GM19238 (cell line): Measurements from ENCODE around the gene KIAA1217.

Experiments used
- DNase-seq: peaks from one replicate; pipeline ENCODE4 v3.0.0; 2011; ENCODE audit warnings: low spot score; ENCODE audit not compliant: insufficient read length

KIAA1217 gene

DNA sequence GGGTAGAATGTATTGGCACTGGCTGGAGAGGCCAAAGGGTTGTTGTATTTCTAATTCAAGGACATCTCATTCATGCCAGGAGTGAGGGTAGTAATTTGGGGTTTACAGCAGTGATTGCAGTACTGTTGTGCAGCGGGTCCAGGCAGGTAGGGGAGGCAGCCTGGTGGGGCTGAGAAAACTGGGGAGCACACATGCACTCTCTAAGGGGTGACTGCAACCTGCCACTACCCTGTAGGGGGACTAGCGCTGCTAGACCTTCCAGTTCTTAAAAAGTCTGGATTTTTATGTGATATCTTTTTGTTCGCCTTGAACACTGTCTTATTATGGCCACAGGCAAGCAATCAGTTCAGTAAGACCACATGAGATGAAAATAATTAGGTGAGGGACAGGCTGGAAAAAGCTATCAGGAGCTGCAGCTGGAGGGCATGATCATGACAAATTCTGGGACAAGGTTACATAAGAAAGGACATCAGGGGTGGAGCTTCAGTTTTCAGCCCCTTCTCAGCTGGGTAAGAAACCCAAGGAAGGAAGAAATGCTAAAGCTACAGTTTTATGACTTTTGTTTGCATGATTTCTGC lies 365.7 kb downstream of the KIAA1217 start:
- DNase-seq = no peak

- DNase-seq = no peak
Measured at GRCh38 chr10:24575481-24576002, 366.6 kb downstream of the KIAA1217 start.

- no peak for DNase-seq
Measured at GRCh38 chr10:24579448-24579847, 370.5 kb downstream of the KIAA1217 start.

DNA sequence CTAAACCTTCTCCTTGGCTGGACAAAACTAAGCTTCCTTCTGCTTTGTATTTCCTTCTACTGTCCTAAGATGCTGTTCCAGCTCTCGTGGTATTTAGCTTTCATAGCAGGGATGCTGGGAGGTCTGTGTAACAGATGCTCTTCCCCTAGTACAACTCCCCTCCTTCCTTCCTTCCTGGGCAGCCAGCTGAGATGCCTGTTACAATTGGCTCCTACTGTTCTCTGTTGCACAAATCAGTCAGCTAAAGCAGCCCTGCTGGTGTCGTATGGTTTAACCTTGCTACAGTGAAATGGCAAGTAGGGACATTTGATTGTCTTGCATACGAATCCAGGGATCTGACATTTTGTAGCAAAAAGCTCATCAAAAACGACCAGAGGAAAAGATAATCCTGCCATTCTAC lies 371.0 kb downstream of the KIAA1217 start:
- DNase-seq = no peak

GRCh38 chr10:24589265-24589664 lies 380.3 kb downstream of the KIAA1217 start:
- no peak for DNase-seq

DNA sequence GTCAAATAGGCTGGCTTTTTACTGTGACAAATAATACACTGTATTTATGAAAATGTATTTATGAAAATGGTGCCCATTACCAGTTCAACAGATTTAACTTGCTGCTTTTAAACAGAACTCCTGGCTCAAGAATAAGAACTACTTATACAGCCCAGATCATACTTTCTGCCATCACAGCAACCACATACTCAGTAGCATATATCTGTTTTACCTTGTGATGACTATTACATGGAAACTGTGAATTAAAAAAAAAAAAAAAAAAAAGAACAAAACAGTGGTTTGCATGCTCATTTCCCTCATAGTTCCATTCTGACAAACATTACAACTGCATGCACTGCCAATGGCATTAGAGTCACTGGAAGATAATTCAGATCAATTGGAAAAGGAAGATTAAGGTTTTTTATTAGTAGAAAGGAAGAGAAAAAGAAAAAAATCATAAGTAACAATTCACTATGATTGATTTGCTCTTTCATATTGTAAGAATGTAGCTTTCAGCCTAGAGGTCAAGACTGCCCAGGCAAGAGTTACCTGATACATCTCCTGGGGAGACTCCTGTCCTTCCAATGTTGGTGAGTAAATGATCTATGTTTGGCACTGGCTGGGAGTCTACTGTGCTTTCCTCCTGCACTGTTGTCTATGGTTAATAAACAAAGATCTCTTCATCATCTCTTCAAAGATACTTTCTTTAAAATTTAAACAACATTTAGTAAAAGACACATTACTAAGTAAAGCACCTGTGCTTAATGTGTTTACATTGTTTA lies 381.9 kb downstream of the KIAA1217 start:
- DNase-seq = no peak

DNA sequence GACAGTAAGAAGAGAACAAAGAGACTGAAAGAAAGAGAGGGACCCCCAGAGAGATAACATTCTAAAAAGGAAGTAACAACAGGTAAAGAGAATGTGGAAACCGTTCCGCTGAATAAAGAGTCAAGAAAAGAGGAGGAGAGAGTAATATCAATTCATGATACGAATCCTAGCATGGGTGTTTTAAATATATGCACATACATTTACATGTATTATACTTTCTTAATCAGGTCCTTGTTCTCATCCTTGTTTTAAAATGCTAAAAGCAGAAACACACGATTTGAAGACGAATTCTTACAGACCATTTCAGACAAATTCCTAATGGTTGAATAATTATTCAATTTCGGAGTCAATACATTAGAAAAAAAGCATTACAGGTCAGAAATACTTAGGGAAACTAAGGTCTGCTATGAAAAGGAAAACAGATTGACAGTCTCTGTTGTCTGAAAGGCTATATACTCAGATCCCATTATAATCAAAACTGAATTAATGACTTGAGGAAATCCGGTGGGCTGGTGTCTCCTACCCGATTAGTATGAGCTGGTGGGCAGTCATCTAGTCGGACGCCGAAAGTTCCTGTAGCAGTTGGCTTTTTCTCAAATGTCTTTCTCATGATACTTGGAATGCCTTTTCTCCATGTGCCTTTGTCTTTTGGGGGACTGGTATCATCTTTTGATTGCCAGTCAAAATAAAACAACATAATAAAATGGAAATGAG lies 387.4 kb downstream of the KIAA1217 start:
- DNase-seq = no peak

DNA sequence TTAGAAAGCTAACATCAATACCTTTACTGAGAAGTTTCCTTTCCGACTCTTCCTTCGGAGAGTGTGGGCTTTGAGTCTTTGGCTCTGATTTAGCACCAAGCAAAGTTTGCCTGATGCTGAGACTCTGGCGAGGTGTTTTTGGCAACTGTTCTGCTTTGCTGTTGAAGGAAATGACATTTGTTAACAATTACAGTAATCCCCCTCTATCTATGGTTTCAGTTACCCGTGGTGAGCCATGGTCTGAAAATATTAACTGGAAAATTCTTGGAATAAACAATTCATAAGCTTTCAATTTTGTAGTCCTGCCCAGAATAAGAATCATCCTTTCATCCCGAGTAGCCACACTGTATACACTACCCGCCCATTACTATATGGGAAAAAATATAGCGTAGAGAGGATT lies 388.5 kb downstream of the KIAA1217 start:
- DNase-seq = no peak
